GM18511 (cell line): ENCODE data around the gene KYNU.
"Not testable (repeated sequence)": the region's sequence is repeated elsewhere in the genome, so short reads cannot be mapped to it uniquely, and the experiment has no call there.

Experiments
- ATAC-seq: cut with Tn5 transposase; IDR thresholded peaks from one replicate; pipeline ENCODE4 v1.9.1; 2021; ENCODE audit warnings: mild to moderate bottlenecking, moderate library complexity; ENCODE audit not compliant: unreplicated experiment

The KYNU gene

GRCh38 chr2:142914507-142915313 lies 37.2 kb downstream of the KYNU start:
- peak; percentile 100 for ATAC-seq

- peak; percentile 5 for ATAC-seq
Observed at GRCh38 chr2:142915502-142915901, 38.0 kb downstream of the KYNU start.

GRCh38 chr2:142918624-142919023 lies 41.2 kb downstream of the KYNU start:
- ATAC-seq = no peak

- ATAC-seq = no peak
Observed at GRCh38 chr2:142920571-142920970, 43.1 kb downstream of the KYNU start.

GRCh38 chr2:142926445-142926844 lies 49.0 kb downstream of the KYNU start:
- no peak for ATAC-seq

GRCh38 chr2:142930835-142931398 lies 53.5 kb downstream of the KYNU start:
- no peak for ATAC-seq

- no peak for ATAC-seq
Observed at GRCh38 chr2:142933916-142934315, 56.5 kb downstream of the KYNU start.

- ATAC-seq = no peak
Observed at GRCh38 chr2:142935563-142936089, 58.2 kb downstream of the KYNU start.

GRCh38 chr2:142936629-142937028 lies 59.2 kb downstream of the KYNU start:
- ATAC-seq = no peak

GRCh38 chr2:142937347-142937746 lies 59.9 kb downstream of the KYNU start:
- ATAC-seq = no peak

- no peak for ATAC-seq
Observed at GRCh38 chr2:142938240-142938639, 60.8 kb downstream of the KYNU start.

- peak; percentile 46 for ATAC-seq
Observed at GRCh38 chr2:142940606-142941223, 63.3 kb downstream of the KYNU start.

- no peak for ATAC-seq
Observed at GRCh38 chr2:142942690-142943089, 65.2 kb downstream of the KYNU start.

GRCh38 chr2:142944264-142944663 lies 66.8 kb downstream of the KYNU start:
- no peak for ATAC-seq

- ATAC-seq = no peak
Observed at GRCh38 chr2:142944721-142945120, 67.3 kb downstream of the KYNU start.

- no peak for ATAC-seq
Observed at GRCh38 chr2:142946941-142947340, 69.5 kb downstream of the KYNU start.

- not testable (repeated sequence) for ATAC-seq
Observed at GRCh38 chr2:142948723-142949122, 71.3 kb downstream of the KYNU start.

GRCh38 chr2:142950323-142950722 lies 72.9 kb downstream of the KYNU start:
- ATAC-seq = not testable (repeated sequence)

GRCh38 chr2:142951190-142952007 lies 73.9 kb downstream of the KYNU start:
- ATAC-seq = no peak

GRCh38 chr2:142952018-142952417 lies 74.6 kb downstream of the KYNU start:
- ATAC-seq = no peak
